Activated CD4-positive, alpha-beta T cell treated with anti-CD3 and anti-CD28 coated beads, Interleukin-10, Interleukin-2, amounts not matched to agents 100 ng/mL and 50 ng/mL, durations not matched to agents 16 hours and 8 hours (primary cell): ENCODE results near the gene CROT.

Experiments
- DNase-seq: peaks from one replicate; pipeline ENCODE4 v3.0.0-alpha.2; 2020

The CROT gene

DNA sequence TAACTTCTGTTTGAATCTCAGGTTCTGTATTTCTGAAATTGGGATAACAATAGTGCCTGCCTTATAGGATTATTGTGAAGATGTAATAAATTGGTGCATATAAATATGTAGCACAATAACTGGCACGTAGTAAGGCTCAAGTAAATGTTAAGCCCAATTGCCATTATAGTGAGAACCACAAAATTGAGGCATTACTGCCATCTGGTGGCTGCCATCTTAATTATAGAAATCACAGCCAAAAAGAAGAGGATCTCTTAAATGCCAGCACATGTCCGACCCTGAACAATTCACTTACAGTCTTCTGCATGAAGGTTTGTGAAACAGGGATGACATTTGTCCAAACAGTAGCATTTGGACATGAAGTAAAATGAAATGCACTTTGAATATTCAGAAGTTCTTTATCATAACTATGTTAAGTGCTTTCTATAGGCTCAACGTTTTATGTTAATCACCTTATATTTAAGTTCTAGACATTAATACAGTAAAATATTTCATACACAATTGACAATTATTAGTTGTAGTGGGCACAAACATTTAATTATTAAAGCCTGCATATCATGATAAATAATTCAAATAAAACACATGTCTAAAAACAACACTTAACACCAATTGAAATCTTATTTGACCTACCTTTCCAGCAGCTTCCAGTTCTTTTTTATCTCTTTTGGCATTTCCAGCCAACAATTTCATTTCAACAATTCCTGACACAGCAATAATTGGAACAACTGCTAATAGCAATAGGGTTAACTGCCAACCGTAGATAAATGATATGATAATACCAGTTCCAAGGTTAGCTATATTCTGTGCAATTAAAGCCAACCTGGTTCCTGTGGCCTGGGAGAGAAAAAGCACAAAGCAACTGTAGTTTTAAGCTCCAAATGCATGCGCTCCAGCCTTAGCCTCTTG lies 71.5 kb downstream of the CROT start:
- DNase-seq = peak; percentile 71

DNA sequence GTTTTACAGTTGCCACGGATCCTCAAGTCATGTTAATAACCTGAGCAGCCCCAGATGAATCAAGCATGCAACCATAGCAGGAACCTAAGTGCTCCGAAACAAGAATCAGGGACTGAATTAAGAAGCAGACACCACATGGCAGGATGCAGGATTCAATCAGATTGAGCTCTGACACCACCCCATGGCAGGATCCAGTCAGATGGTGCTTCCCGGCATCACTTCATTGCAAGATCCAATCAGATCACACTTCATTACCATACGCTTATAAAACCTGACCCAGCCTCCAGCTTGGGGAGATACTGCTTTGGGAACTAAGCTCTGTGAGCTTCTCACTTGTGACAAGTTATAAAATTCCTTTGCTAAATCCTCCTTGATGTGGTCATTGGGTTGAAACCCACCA lies 74.7 kb downstream of the CROT start:
- no peak for DNase-seq

DNA sequence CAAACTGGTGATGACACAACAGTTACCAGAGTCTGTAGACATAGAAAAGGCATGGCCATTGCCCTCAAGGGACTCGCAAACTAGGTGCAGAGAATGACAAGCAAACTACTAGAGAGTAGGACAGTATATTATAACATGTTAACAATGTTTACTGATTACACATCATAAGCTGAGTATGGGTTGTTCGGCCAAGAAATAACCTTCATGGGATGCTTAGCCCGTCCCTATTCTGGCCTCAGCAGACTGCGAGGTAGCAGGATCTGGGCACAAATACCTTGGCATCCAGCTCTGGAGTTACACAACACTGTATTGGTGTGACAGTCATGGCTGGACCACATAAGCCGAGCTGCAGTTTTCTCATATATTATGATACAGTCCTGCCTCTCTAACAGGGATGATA lies 78.6 kb downstream of the CROT start:
- no peak for DNase-seq

DNA sequence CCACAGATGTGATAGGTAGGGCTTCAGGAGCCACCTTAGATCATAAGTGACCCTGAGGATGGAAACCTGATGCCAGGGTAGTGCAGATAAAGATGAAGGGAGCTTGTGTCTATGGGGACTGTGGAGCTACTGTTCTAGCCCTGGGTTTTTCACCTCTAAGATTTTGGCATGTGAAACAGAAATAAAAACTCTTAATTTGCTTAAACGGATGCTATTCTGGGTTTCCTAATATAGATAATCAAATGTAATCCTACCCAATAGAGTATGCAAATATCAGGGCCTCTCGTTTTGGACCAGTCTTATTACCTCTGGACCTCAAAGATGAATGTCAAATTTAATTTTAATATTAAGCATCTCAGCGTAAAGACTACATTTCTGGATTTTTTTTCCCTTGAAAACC lies 80.7 kb downstream of the CROT start:
- no peak for DNase-seq

DNA sequence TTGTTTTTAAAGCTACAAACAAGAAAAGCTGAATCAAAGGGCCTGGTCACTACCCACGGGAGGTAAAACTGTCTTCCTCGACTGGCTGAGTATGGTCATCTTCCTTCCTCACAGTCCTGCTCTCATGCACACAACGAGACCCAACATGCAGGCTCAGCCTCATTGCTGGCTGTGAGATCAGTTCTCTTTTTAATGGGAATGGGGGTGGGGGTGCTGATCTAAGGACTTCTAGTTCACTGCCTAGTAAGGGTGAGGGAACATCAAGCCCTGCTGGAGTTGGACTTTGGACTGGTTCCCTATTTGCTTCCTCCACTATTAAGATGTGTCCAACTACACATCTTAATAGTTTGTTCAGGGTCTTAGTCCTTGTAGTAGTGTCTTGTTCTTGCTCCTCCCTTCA lies 81.8 kb downstream of the CROT start:
- DNase-seq = no peak

DNA sequence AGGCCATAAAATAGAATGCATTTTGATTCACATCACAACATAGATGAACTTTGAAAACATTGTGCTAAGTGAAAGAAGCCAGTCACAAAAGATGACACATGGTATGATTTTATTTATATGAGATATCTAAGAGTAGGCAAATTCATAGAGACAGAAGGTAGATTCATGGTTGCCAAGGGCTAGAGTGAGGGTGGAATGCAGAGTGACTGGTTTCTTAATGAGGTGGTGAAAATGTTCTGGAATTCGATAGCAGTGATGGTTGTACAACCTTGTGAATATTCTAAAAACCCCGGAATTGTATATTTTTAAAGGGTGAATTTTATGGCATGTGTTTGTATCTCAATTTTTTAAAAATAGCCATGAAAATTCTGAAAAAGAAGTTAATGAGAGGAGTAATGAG lies 87.1 kb downstream of the CROT start:
- DNase-seq = no peak

DNA sequence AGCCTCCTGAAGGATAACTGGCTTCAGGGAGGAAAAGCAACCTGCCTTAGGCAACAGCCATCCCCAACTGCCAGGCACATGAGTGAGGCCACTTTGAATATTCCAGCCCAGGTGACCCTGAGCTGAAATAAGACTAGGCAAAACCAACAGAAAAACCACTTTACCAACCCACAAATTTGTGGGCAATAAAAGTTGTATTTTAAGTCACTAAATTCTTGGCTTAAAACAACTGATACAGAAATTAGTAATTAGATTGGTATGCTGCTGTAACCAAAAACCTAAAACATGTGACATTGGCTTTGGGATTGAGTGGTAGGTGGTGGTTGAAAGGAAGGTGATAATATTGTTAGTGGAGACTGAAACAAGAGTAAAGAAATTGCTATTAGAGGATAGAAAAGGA lies 90.1 kb downstream of the CROT start:
- peak; percentile 9 for DNase-seq

DNA sequence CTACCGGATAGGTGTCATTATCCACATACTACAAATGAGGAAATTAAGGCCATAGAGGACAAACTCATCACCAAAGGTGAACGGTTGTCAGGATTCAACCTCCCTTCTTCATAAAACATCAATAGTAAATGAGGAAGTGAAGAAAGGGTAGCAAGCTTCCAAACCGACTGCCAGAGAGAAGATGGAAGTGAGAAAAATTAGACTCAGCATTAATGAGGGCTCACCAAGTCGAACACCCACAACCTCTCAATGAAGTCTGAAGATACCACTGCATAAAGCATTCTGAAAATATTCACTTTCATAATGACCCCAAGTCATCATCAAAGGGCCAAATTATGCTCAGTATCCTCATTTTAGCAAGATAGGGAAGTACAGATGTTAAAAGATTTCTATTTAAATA lies 100.4 kb downstream of the CROT start:
- DNase-seq = no peak

DNA sequence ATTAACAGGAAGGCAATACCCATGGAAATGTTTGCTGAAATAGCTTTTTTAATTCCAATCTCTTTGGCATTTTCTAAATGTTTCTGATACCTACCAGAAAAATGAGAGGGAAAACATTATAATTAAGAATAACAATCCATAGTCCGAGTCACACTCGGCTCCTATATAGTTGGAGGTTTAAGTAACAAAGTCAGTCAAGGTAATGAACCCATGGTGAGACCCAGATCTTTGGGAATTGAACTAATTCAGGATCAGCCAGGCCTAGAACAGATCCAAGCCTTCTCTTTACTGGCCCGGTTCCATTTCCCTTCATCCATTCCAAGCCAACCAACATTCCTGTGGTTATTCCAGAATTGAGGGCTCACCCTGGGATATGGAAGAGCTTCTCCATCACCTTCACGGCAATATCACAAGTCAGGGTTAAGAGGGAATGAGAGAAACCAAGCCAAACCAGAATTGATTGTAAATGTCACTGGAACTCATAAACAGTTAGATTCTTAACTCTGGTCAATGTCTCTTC lies 101.7 kb downstream of the CROT start:
- DNase-seq = no peak

DNA sequence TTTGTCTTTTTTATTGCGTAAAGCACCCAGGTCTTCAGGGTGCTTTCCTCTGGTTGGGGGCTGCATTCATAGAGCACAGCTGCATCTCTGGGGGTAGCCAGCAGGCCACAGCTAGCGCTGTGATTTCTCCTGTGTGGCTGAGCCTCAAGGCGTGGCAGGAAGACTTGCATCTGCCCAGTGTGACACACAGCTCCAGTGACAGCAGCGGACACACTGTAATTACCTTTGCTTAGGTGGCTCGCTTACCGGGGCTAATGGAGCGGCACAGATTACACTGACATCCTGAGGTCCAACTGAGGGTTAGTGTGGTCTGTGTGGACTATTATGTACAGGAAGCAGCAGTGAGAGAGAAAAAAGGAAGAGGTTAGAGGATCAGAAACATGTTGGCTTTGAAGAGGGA lies 102.9 kb downstream of the CROT start:
- no peak for DNase-seq
